GM23338 (cell line): ENCODE measurements around the gene GRAMD4. TPM values are rescaled to one million over a fixed set of nuclear protein-coding genes. Genes with fewer than 3 reads are reported as not detected.

Experiments
- ATAC-seq: fragments of 200-7000 bp; cut with Tn5 transposase; 3 replicates; pipeline ENCODE4 v1.9.1; 2020
- DNase-seq: peaks from one replicate; pipeline ENCODE4 v3.0.0-alpha.2; 2015; ENCODE audit warnings: low spot score
- H2AFZ ChIP-seq: fragments of 200-600 bp; sonication (generic); 2 replicates; pipeline ENCODE4 v1.8.0; 2016; ENCODE audit warnings: antibody characterized with exemption, mild to moderate bottlenecking, moderate library complexity
- H3F3A ChIP-seq: fragments of 200-600 bp; sonication (generic); replicated peaks from 2 replicates; pipeline ENCODE4 v1.8.0; 2017; ENCODE audit warnings: antibody characterized with exemption, mixed run types, low read depth
- H3K27ac ChIP-seq: fragments of 200-600 bp; sonication (generic); 2 replicates; pipeline ENCODE4 v1.6.1; 2016; ENCODE audit warnings: low read depth
- H3K27me3 ChIP-seq: fragments of 200-600 bp; sonication (generic); 2 replicates; pipeline ENCODE4 v1.8.0; 2016; ENCODE audit warnings: mild to moderate bottlenecking, mixed run types, moderate library complexity; ENCODE audit not compliant: insufficient read depth
- H3K36me3 ChIP-seq: fragments of 200-600 bp; sonication (generic); 2 replicates; pipeline ENCODE4 v1.8.0; 2016; ENCODE audit warnings: mild to moderate bottlenecking; ENCODE audit not compliant: insufficient read depth
- H3K4me1 ChIP-seq: fragments of 200-600 bp; sonication (generic); 2 replicates; pipeline ENCODE4 v1.8.0; 2016; ENCODE audit warnings: mild to moderate bottlenecking, moderate library complexity; ENCODE audit not compliant: insufficient read depth
- H3K4me2 ChIP-seq: fragments of 200-600 bp; sonication (generic); 2 replicates; pipeline ENCODE4 v1.7.1; 2017; ENCODE audit warnings: mixed run types
- H3K4me3 ChIP-seq: fragments of 200-600 bp; sonication (generic); 2 replicates; pipeline ENCODE4 v1.6.1; 2016; ENCODE audit warnings: mixed run types
- H3K79me2 ChIP-seq: fragments of 200-600 bp; sonication (generic); replicated peaks from 2 replicates; pipeline ENCODE4 v1.8.0; 2017; ENCODE audit warnings: mild to moderate bottlenecking; ENCODE audit not compliant: insufficient read depth
- H3K9me2 ChIP-seq: fragments of 200-600 bp; sonication (generic); 2 replicates; pipeline ENCODE4 v1.8.0; 2017; ENCODE audit not compliant: insufficient read depth
- H4K20me1 ChIP-seq: fragments of 200-600 bp; sonication (generic); replicated peaks from 2 replicates; pipeline ENCODE4 v1.8.0; 2017; ENCODE audit warnings: mild to moderate bottlenecking; ENCODE audit not compliant: insufficient read depth
- H3K27ac Mint-ChIP-seq: 2 replicates; pipeline ENCODE4 v1.8.0; 2020; ENCODE audit warnings: inconsistent platforms, mild to moderate bottlenecking, moderate library complexity, mixed read lengths
- H3K27me3 Mint-ChIP-seq: 3 replicates; pipeline ENCODE4 v1.8.0; 2022; ENCODE audit warnings: low read depth, mild to moderate bottlenecking, moderate library complexity, mixed read lengths, inconsistent platforms; ENCODE audit not compliant: insufficient read depth, poor library complexity
- H3K36me3 Mint-ChIP-seq: 3 replicates; pipeline ENCODE4 v1.8.0; 2021; ENCODE audit warnings: low read depth, mild to moderate bottlenecking, inconsistent platforms, moderate library complexity, mixed read lengths
- H3K4me1 Mint-ChIP-seq: 3 replicates; pipeline ENCODE4 v1.8.0; 2020; ENCODE audit warnings: mild to moderate bottlenecking, inconsistent platforms, mixed read lengths
- H3K4me3 Mint-ChIP-seq: 3 replicates; pipeline ENCODE4 v1.8.0; 2021; ENCODE audit warnings: moderate library complexity, mild to moderate bottlenecking, inconsistent platforms, mixed read lengths
- H3K9me3 Mint-ChIP-seq: 3 replicates; pipeline ENCODE4 v1.8.0; 2020; ENCODE audit warnings: moderate library complexity, mild to moderate bottlenecking, inconsistent platforms, mixed read lengths
- CREB1 ChIP-seq: fragments of 250-450 bp; sonication (Bioruptor Pico); IDR thresholded peaks from 2 replicates; pipeline ENCODE4 v1.5.0; 2020; ENCODE audit warnings: low read depth, mild to moderate bottlenecking, moderate library complexity
- CTCF ChIP-seq, 2 experiments: fragments of 200-600 bp in 1 of 2; sonication (generic) in 1 of 2; conservative IDR thresholded peaks; 2 replicates each; pipeline versions ENCODE4 v1.5.1 to v1.6.1; 2016 to 2017; ENCODE audit warnings: antibody characterized with exemption in 2 of 2, low read depth in 2 of 2, mild to moderate bottlenecking in 2 of 2, moderate library complexity in 1 of 2
- EZH2 ChIP-seq: fragments of 200-600 bp; sonication (generic); IDR thresholded peaks from one replicate; pipeline ENCODE4 v1.8.0; 2017; ENCODE audit warnings: antibody characterized with exemption, mild to moderate bottlenecking, low read depth; ENCODE audit not compliant: unreplicated experiment
- EZH2phosphoT487 ChIP-seq: fragments of 200-600 bp; sonication (generic); IDR thresholded peaks from one replicate; pipeline ENCODE4 v1.8.1; 2018; ENCODE audit warnings: antibody characterized with exemption; ENCODE audit not compliant: unreplicated experiment
- JUNB ChIP-seq: IDR thresholded peaks from one replicate; pipeline ENCODE4 v1.6.1; 2016; ENCODE audit warnings: antibody characterized with exemption; ENCODE audit not compliant: unreplicated experiment
- NANOG ChIP-seq: IDR thresholded peaks from 2 replicates; pipeline ENCODE4 v1.6.1; 2016; ENCODE audit warnings: antibody characterized with exemption, borderline replicate concordance
- POLR2AphosphoS5 ChIP-seq: IDR thresholded peaks from 2 replicates; pipeline ENCODE4 v1.6.1; 2016; ENCODE audit warnings: antibody characterized with exemption, low read depth
- REST ChIP-seq: IDR thresholded peaks from one replicate; pipeline ENCODE4 v1.6.1; 2018; ENCODE audit warnings: antibody characterized with exemption; ENCODE audit not compliant: unreplicated experiment
- STAT1 ChIP-seq: IDR thresholded peaks from one replicate; pipeline ENCODE4 v1.6.1; 2016; ENCODE audit warnings: antibody characterized with exemption; ENCODE audit not compliant: unreplicated experiment
- ZNF114 ChIP-seq: fragments of 250-450 bp; sonication (Bioruptor Pico); IDR thresholded peaks from 2 replicates; pipeline ENCODE4 v1.5.0; 2020; ENCODE audit warnings: mild to moderate bottlenecking, moderate library complexity
- ZNF331 ChIP-seq: fragments of 250-450 bp; sonication (Bioruptor Pico); IDR thresholded peaks from 2 replicates; pipeline ENCODE4 v1.5.0; 2020; ENCODE audit warnings: low read depth, mild to moderate bottlenecking, moderate library complexity
- polyA plus RNA-seq: library from polyadenylated mRNA; unstranded; fragments of >200 nt; fragmentation: Nextera tagmentation; extraction: Ambion mirVana; gene quantifications from 2 replicates; pipeline ENCODE4 v1.2.1, GENCODE V29; 2016
- total RNA-seq: library from RNA; depleted of rRNA; stranded (reverse); fragments of >200 nt; shearing (Covaris generic); gene quantifications from 2 replicates; pipeline ENCODE4 v1.2.3, GENCODE V29; 2014
- TF ChIP-seq, protein P1 (sequence below): fragments of 250-450 bp; sonication (Bioruptor Pico); IDR thresholded peaks from 2 replicates; pipeline ENCODE4 v1.5.0; 2020; ENCODE audit warnings: mild to moderate bottlenecking, moderate library complexity
- TF ChIP-seq, protein P2 (sequence below): IDR thresholded peaks from 2 replicates; pipeline ENCODE4 v1.6.1; 2016; ENCODE audit warnings: antibody characterized with exemption

The GRAMD4 gene
- total and polyA plus RNA-seq, 2 experiments from 2014 or later, result 2.7 to 81.8 TPM

GRCh38 chr22:46640293-46641055 is 20.3 kb downstream of the GRAMD4 start:
- no peak overlapping the region for H3K4me3 Mint-ChIP-seq
- H3K27ac ChIP-seq, result no peak overlapping the region
- peaks cover 16% of the 10 kb centered on the region; the same call in 2 of the 3 replicates for H3K4me1 Mint-ChIP-seq

More at GRCh38 chr22:46640293-46641055, 20.3 kb downstream of the GRAMD4 start:
- Histone ChIP-seq H3K27me3 (no peaks in the 10 kb centered on the region), H3F3A (no peaks in the 10 kb centered on the region), H3K4me1 (no peaks in the 10 kb centered on the region), H3K36me3 (no peaks in the 10 kb centered on the region), H2AFZ (no peak overlapping the region), H3K79me2 (no peaks in the 10 kb centered on the region), H3K4me2 (no peak overlapping the region), H4K20me1 (no peaks in the 10 kb centered on the region), H3K4me3 (no peak overlapping the region), H3K9me2 (0 out of 2 replicates have a peak, but pooled peaks cover 7% of the 10 kb centered on the region)
- Mint-ChIP-seq H3K36me3 (peaks cover 6% of the 10 kb centered on the region; the same call in 2 of the 3 replicates), H3K27me3 (peaks cover 17% of the 10 kb centered on the region), H3K9me3 (no peaks in the 10 kb centered on the region; the same call in 2 of the 3 replicates), H3K27ac (no peak overlapping the region; the same call in 1 of the 2 replicates)
- ATAC-seq (no peak), DNase-seq (no peak)
- TF ChIP-seq POLR2AphosphoS5, result no peak
- no peak for TF ChIP-seq ZNF331 (CRISPR knock-in tag)
- TF ChIP-seq, protein P1, sequence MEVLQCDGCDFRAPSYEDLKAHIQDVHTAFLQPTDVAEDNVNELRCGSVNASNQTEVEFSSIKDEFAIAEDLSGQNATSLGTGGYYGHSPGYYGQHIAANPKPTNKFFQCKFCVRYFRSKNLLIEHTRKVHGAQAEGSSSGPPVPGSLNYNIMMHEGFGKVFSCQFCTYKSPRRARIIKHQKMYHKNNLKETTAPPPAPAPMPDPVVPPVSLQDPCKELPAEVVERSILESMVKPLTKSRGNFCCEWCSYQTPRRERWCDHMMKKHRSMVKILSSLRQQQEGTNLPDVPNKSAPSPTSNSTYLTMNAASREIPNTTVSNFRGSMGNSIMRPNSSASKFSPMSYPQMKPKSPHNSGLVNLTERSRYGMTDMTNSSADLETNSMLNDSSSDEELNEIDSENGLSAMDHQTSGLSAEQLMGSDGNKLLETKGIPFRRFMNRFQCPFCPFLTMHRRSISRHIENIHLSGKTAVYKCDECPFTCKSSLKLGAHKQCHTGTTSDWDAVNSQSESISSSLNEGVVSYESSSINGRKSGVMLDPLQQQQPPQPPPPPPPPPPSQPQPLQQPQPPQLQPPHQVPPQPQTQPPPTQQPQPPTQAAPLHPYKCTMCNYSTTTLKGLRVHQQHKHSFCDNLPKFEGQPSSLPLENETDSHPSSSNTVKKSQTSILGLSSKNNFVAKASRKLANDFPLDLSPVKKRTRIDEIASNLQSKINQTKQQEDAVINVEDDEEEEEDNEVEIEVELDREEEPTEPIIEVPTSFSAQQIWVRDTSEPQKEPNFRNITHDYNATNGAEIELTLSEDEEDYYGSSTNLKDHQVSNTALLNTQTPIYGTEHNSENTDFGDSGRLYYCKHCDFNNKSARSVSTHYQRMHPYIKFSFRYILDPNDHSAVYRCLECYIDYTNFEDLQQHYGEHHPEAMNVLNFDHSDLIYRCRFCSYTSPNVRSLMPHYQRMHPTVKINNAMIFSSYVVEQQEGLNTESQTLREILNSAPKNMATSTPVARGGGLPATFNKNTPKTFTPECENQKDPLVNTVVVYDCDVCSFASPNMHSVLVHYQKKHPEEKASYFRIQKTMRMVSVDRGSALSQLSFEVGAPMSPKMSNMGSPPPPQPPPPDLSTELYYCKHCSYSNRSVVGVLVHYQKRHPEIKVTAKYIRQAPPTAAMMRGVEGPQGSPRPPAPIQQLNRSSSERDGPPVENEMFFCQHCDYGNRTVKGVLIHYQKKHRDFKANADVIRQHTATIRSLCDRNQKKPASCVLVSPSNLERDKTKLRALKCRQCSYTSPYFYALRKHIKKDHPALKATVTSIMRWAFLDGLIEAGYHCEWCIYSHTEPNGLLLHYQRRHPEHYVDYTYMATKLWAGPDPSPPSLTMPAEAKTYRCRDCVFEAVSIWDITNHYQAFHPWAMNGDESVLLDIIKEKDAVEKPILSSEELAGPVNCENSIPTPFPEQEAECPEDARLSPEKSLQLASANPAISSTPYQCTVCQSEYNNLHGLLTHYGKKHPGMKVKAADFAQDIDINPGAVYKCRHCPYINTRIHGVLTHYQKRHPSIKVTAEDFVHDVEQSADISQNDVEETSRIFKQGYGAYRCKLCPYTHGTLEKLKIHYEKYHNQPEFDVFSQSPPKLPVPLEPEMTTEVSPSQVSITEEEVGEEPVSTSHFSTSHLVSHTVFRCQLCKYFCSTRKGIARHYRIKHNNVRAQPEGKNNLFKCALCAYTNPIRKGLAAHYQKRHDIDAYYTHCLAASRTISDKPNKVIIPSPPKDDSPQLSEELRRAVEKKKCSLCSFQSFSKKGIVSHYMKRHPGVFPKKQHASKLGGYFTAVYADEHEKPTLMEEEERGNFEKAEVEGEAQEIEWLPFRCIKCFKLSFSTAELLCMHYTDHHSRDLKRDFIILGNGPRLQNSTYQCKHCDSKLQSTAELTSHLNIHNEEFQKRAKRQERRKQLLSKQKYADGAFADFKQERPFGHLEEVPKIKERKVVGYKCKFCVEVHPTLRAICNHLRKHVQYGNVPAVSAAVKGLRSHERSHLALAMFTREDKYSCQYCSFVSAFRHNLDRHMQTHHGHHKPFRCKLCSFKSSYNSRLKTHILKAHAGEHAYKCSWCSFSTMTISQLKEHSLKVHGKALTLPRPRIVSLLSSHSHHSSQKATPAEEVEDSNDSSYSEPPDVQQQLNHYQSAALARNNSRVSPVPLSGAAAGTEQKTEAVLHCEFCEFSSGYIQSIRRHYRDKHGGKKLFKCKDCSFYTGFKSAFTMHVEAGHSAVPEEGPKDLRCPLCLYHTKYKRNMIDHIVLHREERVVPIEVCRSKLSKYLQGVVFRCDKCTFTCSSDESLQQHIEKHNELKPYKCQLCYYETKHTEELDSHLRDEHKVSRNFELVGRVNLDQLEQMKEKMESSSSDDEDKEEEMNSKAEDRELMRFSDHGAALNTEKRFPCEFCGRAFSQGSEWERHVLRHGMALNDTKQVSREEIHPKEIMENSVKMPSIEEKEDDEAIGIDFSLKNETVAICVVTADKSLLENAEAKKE (CRISPR knock-in tag), result no peak
- no peak for TF ChIP-seq EZH2
- no peak for TF ChIP-seq JUNB
- no peak for TF ChIP-seq STAT1
- no peak for TF ChIP-seq CTCF (conservative IDR thresholded peaks at IDR 0.05; ENCODE audit: low read depth in 2 of 2)
- TF ChIP-seq, protein P2, sequence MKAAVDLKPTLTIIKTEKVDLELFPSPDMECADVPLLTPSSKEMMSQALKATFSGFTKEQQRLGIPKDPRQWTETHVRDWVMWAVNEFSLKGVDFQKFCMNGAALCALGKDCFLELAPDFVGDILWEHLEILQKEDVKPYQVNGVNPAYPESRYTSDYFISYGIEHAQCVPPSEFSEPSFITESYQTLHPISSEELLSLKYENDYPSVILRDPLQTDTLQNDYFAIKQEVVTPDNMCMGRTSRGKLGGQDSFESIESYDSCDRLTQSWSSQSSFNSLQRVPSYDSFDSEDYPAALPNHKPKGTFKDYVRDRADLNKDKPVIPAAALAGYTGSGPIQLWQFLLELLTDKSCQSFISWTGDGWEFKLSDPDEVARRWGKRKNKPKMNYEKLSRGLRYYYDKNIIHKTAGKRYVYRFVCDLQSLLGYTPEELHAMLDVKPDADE, result no peak
- TF ChIP-seq CREB1 (CRISPR knock-in tag), result no peak
- TF ChIP-seq NANOG, result no peak
- no peak for TF ChIP-seq EZH2phosphoT487
- TF ChIP-seq ZNF114, result no peak
- TF ChIP-seq REST, result no peak
